ENCODE results near the gene CTPS1. TPM values are rescaled to one million over a fixed set of nuclear protein-coding genes. Genes with fewer than 3 reads are reported as not detected.
A peak's percentile ranks its signal among the peaks of the same experiment; 100 is the strongest.

CTPS1 gene
- 23.5 and 25.6 TPM in 2 replicates for total RNA-seq (2014; rRNA removed; shearing (Covaris generic))

GRCh38 chr1:40979241-40980067, at the start of gene CTPS1:
CTPS1 (plus strand) TSS chr1:40979696; CDS start chr1:40983291, 3,595 bp downstream.
- peak; percentile 91 for DNase-seq (ENCODE audit: low read depth)

- DNase-seq (ENCODE audit: low read depth): no peak
Measured at GRCh38 chr1:40930174-40930964, 49.1 kb upstream of the CTPS1 start.

GRCh38 chr1:40931601-40932000, 47.9 kb upstream of the CTPS1 start:
- no peak for DNase-seq (ENCODE audit: low read depth)

GRCh38 chr1:40932006-40932405, 47.5 kb upstream of the CTPS1 start:
- no peak for DNase-seq (ENCODE audit: low read depth)

- DNase-seq (ENCODE audit: low read depth): no peak
Measured at GRCh38 chr1:40936931-40937339, 42.6 kb upstream of the CTPS1 start.

- DNase-seq (ENCODE audit: low read depth): no peak
Measured at GRCh38 chr1:40938393-40938792, 41.1 kb upstream of the CTPS1 start.

GRCh38 chr1:40939320-40940059, 40.0 kb upstream of the CTPS1 start:
- no peak for DNase-seq (ENCODE audit: low read depth)

GRCh38 chr1:40944326-40944725, 35.2 kb upstream of the CTPS1 start:
- DNase-seq (ENCODE audit: low read depth): peak; percentile 72

- DNase-seq (ENCODE audit: low read depth): peak; percentile 50
Measured at GRCh38 chr1:40944841-40945430, 34.6 kb upstream of the CTPS1 start.

GRCh38 chr1:40945491-40945973, 34.0 kb upstream of the CTPS1 start:
- no peak for DNase-seq (ENCODE audit: low read depth)

- peak; percentile 79 for DNase-seq (ENCODE audit: low read depth)
Measured at GRCh38 chr1:40948741-40949443, 30.6 kb upstream of the CTPS1 start.

GRCh38 chr1:40949563-40949962, 29.9 kb upstream of the CTPS1 start:
- DNase-seq (ENCODE audit: low read depth): no peak

- peak; percentile 38 for DNase-seq (ENCODE audit: low read depth)
Measured at GRCh38 chr1:40951943-40952743, 27.4 kb upstream of the CTPS1 start.

- no peak for DNase-seq (ENCODE audit: low read depth)
Measured at GRCh38 chr1:40952744-40953315, 26.7 kb upstream of the CTPS1 start.

GRCh38 chr1:40954626-40955025, 24.9 kb upstream of the CTPS1 start:
- no peak for DNase-seq (ENCODE audit: low read depth)

GRCh38 chr1:40955266-40955665, 24.2 kb upstream of the CTPS1 start:
- no peak for DNase-seq (ENCODE audit: low read depth)

GRCh38 chr1:40956407-40956806, 23.1 kb upstream of the CTPS1 start:
- no peak for DNase-seq (ENCODE audit: low read depth)

GRCh38 chr1:40958210-40958609, 21.3 kb upstream of the CTPS1 start:
- no peak for DNase-seq (ENCODE audit: low read depth)

- DNase-seq (ENCODE audit: low read depth): peak; percentile 12
Measured at GRCh38 chr1:40965531-40965930, 14.0 kb upstream of the CTPS1 start.

GRCh38 chr1:40966417-40966816, 13.1 kb upstream of the CTPS1 start:
- no peak for DNase-seq (ENCODE audit: low read depth)

Measured in RPMI7951 (cell line).